Epithelial cell of proximal tubule (primary cell): ENCODE data around the gene CLCN1. TPM values are rescaled to one million over a fixed set of nuclear protein-coding genes. Genes with fewer than 3 reads are reported as not detected.

Experiments
- DNase-seq: peaks from one replicate; pipeline ENCODE4 v3.0.0-alpha.2; 2011; ENCODE audit warnings: low read depth
- H3K4me3 ChIP-seq: 2 replicates; pipeline ENCODE4 v1.5.1; 2011; ENCODE audit warnings: low read depth, mild to moderate bottlenecking, low read length
- total RNA-seq: library from RNA; depleted of rRNA; stranded (reverse); fragments of >200 nt; gene quantifications from 2 replicates; pipeline ENCODE4 v1.2.3, GENCODE V29; 2015
- TF ChIP-seq, protein P1 (sequence below): conservative IDR thresholded peaks from 2 replicates; pipeline ENCODE4 v1.5.1; 2012; ENCODE audit warnings: low read depth, mild to moderate bottlenecking, low read length

The CLCN1 gene
- total RNA-seq, 1 donor from 2014 or later: not detected

DNA sequence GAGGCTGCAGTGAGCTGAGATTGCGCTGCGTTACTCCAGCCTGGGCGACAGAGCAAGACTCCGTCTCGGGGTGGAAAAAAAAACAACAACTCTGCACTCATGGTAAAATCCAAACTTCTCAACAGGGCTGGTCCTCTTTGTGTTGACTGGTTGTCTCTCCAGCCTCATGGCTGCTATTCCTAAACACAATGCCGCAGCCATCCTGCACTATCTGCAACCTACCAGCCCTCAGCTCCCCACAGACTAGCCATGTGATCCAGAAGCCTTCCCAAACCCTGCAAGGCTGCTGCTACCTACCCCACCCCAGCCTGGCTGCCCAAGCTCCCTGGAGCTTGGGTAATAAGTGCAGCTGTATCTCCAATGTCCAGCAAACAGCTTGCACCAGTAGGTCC, 77.0 kb downstream of the CLCN1 start:
- TF ChIP-seq, protein P1, sequence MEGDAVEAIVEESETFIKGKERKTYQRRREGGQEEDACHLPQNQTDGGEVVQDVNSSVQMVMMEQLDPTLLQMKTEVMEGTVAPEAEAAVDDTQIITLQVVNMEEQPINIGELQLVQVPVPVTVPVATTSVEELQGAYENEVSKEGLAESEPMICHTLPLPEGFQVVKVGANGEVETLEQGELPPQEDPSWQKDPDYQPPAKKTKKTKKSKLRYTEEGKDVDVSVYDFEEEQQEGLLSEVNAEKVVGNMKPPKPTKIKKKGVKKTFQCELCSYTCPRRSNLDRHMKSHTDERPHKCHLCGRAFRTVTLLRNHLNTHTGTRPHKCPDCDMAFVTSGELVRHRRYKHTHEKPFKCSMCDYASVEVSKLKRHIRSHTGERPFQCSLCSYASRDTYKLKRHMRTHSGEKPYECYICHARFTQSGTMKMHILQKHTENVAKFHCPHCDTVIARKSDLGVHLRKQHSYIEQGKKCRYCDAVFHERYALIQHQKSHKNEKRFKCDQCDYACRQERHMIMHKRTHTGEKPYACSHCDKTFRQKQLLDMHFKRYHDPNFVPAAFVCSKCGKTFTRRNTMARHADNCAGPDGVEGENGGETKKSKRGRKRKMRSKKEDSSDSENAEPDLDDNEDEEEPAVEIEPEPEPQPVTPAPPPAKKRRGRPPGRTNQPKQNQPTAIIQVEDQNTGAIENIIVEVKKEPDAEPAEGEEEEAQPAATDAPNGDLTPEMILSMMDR: no peak
- no peak for DNase-seq

DNA sequence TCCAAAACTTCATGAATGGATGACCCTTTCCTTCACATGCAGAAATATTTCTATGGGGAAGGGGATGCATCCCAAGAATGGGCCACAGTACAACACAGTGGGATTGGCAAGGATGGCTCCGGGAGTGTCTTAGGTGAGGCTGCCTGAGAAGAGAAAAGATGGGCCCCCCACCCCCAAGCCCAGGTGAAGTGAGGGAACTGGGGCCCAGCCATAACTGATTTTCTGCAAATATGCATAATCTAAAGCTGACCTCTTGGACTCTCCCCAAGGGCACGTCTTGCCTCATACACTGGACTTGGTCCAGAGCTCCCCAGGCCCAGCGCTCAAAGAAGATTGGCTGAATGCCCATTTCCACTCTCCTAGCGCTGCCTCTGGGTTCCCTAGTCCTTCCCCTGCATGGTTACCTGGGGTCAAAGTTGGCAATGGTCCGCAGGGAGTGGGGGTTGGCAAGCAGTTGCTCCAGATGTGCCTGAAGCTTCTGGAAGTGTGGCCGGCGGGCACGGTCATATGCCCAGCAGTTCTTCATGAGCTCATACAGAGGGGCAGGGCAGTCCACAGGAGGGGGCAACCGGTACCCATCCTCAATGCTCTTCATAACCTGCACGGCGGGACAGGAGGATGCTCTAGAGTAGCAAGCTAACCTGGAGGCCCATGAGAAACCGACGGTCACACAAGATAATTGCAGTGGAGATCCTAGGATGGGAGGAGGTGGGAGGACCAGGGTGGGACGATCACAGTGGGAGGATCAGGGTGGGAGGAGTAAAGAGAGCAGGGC, 77.5 kb downstream of the CLCN1 start:
- H3K4me3 ChIP-seq: no peak overlapping the region
- TF ChIP-seq, protein P1: no peak
- no peak for DNase-seq

More for the DNA sequence above, 77.0 kb downstream of the CLCN1 start:
- no peak overlapping the region for H3K4me3 ChIP-seq

DNA sequence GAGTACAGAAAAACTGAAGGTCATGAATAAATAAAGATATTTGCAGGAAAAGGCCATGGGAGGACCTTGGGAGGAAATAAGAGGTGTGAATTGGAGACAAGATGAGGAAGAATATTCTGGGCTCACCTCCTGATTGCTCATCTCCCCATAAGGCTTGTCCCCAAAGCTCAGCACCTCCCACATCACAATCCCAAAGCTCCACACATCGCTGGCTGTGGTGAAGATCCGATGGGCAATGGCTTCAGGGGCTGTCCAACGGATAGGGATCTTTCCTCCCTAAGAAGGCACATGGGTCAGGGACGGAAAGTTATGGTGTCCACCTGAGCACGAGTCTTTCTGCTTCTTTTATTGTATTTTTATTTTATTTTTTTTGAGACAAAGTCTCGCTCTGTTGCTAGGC, 78.2 kb downstream of the CLCN1 start:
- H3K4me3 ChIP-seq: no peak overlapping the region
- TF ChIP-seq, protein P1: no peak
- no peak for DNase-seq

DNA sequence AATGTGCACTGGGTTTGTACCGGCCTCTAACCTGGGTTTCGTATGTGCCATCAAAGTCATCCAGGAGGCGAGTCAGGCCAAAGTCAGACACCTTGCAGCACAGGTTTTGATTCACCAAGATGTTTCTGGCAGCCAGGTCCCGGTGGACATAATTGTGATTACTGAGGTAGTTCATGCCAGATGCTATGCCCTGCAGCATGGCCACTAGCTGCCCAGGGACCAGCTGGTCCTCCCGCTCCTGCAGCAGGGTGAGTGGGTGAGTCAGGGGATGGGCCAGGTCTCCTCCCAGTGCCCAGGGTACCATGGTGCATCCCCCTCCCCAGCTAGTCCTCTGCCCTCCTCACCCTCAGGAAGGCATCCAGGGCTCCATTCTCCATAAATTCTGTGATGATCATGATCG, 78.9 kb downstream of the CLCN1 start:
- DNase-seq: no peak
- TF ChIP-seq, protein P1: no peak
- no peak overlapping the region for H3K4me3 ChIP-seq

DNA sequence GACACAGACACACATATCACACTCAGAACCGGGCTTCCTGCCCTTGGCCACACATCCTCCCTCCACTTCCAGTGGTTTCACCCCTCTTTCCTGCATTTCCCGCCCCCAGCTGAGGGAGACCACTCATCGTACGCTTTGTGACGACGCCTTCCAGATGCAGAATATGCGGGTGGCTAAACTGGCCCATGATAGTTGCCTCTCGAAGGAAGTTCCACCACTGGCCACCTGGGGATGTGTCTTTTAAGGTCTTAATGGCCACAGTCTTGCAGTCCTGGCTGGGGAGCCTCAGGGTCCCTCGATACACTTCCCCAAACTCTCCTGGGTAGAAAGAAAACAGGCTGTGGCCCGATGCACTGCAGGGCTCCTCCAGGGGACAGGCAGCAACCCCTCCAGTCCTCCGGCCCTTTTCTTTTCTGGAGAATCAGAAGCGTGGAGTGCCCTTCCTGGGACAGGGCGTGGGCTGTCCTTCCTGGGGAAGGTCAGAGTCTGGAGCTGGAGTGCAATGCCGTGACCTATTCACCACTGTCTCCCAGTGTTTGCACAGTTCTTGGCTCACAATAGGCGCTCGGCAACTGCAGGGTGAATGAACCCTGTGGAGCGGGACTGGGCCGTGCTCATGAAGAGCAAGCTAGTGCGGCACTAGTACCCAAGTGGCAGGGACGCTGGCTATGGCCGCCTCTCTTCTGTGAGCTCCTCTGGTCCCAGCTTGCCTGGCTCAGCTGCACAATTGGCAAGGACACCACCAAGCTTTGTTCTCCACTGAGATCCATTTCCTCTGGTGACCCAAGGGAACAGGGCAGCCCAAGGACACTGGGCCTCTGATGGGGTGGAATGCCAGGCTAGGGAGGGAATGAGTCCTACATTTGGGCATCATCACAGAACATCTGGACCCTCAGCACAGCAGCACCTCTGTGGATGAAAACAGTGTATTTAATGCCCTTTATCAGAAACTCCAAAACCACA, 79.6 kb downstream of the CLCN1 start:
- H3K4me3 ChIP-seq: no peak overlapping the region
- TF ChIP-seq, protein P1: peak; percentile 2
- no peak for DNase-seq

DNA sequence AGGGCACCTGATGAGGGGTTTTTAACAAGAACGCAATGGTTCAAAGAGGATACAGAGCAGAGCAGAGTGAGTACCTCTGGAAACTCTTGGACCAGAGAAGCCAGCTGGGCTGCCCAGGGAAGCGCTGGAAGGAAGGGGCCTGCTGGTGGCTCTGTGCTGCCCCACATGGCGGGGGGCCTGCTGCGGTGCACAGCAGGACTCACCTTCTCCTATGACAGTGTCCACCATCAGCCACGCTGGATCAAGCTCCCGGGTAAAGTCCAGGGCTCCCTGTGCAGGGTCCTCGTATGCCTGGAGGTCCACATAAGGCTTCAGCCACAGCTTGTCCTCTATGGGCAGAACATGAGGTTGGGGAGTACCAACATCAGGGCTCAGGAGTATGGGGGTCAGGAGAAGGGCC, 80.3 kb downstream of the CLCN1 start:
- TF ChIP-seq, protein P1: no peak
- DNase-seq: no peak
- H3K4me3 ChIP-seq: no peak overlapping the region
